GM21825 (cell line): ENCODE measurements around the gene TMEM183A.

Source experiments
- ATAC-seq: cut with Tn5 transposase; IDR thresholded peaks from one replicate; pipeline ENCODE4 v1.9.1; 2021; ENCODE audit warnings: mild to moderate bottlenecking, moderate library complexity; ENCODE audit not compliant: unreplicated experiment

TMEM183A gene

DNA sequence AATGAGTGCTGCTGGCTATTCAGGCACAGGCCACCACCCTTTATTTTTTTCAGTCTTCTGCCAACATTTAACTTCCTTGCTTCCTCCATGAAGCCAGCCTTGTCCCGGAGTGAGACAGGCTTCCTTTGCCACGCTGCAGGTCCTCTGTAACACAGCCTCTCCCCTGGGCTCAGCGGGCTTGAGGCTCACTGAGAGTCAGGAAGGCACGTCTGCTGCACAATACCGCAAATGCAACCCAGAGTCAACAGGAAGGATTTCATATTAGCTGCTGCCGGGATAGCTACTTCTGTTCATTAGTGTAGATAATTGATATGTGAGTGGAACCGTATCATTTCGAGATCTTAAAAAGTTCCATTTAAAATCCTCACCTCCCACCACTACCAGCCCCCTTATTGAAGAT is 56.1 kb downstream of the TMEM183A start:
- ATAC-seq, result no peak

- no peak for ATAC-seq
These were observed 58.0 kb downstream of the TMEM183A start for GRCh38 chr1:203065191-203065590.

- no peak for ATAC-seq
These were observed 58.8 kb downstream of the TMEM183A start for GRCh38 chr1:203065986-203066385.

DNA sequence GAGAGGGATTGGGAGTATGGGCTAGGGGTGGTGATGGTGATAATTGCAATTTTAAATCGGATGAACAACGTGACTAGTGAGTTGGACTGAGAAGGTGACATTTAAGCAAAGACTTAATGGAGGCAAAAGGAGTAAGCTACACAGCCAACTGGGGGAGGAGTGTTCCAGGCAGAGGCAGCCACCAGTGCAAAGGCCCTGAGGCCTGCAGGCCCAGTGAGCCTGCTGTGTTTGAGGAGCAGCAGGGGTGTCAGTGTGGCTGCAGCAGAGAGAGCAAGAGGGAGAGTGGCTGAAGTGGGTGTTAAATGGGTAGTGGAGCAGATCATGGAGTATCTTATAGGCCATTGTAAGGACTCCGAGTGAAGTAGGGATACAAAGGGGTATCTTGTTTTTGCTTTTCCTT is 59.8 kb downstream of the TMEM183A start:
- ATAC-seq, result no peak

DNA sequence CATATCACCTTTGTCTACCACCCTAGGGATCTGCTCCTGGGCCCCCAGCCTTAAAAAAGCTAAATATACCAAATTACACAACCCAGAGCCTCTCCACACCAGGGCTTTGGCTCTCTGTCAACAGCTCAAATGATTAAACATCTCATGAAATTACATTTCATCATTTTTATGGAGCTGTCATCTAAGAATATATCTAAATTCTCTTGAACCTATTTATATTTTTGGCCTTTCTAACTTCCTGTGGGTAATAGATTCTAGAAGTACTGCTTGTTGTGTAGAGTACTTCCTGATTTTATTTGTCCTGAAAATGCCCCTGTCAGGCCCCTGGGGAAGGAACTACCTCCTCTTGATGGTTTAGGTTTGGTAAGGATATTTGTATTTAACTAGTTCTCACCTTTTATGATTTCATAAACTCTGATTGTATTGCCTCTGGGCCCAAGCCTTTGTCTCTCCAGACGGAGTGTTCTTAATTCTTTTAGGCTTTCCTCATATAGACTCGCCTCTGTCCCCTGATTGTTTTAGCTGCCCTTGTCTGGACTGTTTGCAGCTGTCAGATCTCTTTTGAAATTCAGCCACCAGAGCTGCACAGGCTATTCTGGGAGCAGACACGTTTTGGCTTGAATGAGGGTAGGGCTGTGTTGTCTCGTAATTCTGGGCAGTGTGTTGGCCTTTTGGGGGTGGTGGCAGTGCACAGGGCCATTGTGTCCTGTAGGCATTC is 62.0 kb downstream of the TMEM183A start:
- ATAC-seq, result no peak

GRCh38 chr1:203072002-203072602 is 64.9 kb downstream of the TMEM183A start:
- no peak for ATAC-seq

- no peak for ATAC-seq
These were observed 65.7 kb downstream of the TMEM183A start for GRCh38 chr1:203072911-203073310.

DNA sequence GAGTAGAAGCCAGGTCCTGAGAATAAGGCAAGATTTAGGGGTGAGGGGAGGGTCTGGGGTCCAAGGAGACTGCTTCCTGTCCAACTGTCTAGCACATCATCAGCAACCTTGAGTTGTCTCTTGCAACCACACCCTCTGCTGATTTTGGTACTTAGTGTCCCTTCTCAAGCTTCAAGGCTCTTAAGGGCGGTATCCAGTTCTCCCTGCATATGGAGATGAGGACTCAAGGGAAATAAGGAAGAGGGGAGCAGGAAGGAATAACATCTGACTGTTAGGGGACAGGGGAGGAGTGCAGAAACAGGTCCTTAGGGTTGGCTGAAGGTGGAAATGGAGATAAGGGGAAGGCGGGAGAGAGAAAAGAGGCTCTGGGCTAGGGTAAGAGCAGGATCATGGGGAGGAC is 66.3 kb downstream of the TMEM183A start:
- ATAC-seq, result no peak
